AG04449 (cell line): ENCODE results near the gene RP2.

Experiments used
- CTCF ChIA-PET: fragments of 350-600 bp; formaldehyde crosslinking; extraction: SDS; loops from one replicate; lab custom pipeline; 2021; ENCODE audit warnings: antibody characterized with exemption; lab: Yijun Ruan, JAX
- POLR2A ChIA-PET: fragments of 400-600, 350-600 bp; formaldehyde crosslinking; extraction: SDS; loops from one replicate; lab custom pipeline; 2020; ENCODE audit warnings: antibody characterized with exemption, inconsistent platforms; lab: Yijun Ruan, JAX
- DNase-seq: peaks from one replicate; pipeline ENCODE4 v3.0.0-alpha.2; 2010; ENCODE audit warnings: low read depth, low spot score
- H3K4me3 ChIP-seq: 2 replicates; pipeline ENCODE4 v1.5.1; 2011; ENCODE audit warnings: low read depth, mild to moderate bottlenecking, control low read depth, low read length
- TF ChIP-seq, protein P1 (sequence below): IDR thresholded peaks from one replicate; pipeline ENCODE4 v1.5.1; 2011; ENCODE audit warnings: mild to moderate bottlenecking, moderate library complexity, low read length, control low read depth, inconsistent platforms; ENCODE audit not compliant: insufficient read depth; ENCODE audit errors: missing control alignments

The RP2 gene

DNA sequence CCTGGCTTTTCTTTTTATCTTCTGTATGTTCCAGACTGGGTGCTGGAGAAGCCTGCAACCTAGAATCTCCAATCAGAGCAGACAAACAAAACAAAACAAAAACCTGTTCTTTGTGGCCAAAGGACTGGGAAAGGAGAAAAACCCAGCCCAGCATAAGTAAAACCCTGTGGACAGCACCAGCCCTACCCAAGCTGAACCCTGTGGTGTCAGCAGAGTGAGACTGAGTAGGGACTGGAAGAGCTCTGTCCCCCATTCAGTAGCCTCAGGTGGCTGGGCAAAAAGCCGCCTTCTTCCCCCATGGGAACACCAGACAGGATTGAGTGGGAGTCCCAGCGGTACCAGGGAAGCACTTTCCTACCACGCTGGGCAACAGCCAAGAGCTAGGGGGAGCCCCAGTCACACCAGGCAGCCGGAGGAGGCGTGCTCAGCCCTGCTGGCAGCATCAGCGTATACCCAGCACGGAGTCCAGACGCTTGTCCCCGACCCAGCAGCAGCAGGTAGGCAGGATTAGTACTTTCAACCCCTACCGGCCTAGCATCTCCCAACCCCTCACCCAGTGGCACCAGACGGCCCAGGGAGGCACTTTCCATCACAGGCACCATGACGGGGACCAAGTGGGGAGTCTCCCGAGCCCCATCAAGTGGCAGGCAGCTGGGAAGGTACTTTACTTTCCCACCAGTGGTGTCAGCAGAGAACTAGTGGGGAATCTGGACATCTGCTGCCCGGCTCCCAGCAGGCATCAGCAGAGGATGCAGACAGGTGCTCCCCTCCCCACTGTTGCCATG is 66.8 kb downstream of the RP2 start:
- no peak for DNase-seq
- TF ChIP-seq, protein P1, sequence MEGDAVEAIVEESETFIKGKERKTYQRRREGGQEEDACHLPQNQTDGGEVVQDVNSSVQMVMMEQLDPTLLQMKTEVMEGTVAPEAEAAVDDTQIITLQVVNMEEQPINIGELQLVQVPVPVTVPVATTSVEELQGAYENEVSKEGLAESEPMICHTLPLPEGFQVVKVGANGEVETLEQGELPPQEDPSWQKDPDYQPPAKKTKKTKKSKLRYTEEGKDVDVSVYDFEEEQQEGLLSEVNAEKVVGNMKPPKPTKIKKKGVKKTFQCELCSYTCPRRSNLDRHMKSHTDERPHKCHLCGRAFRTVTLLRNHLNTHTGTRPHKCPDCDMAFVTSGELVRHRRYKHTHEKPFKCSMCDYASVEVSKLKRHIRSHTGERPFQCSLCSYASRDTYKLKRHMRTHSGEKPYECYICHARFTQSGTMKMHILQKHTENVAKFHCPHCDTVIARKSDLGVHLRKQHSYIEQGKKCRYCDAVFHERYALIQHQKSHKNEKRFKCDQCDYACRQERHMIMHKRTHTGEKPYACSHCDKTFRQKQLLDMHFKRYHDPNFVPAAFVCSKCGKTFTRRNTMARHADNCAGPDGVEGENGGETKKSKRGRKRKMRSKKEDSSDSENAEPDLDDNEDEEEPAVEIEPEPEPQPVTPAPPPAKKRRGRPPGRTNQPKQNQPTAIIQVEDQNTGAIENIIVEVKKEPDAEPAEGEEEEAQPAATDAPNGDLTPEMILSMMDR: peak; percentile 83
- peak overlapping the region; percentile 69 for H3K4me3 ChIP-seq
- POLR2A ChIA-PET: no interaction called here
- CTCF ChIA-PET: interaction anchor here (0.7 to 3.3 kb wide), 31 partner anchors 9 to 191 kb away, joined by 3 to 32 read pairs (median 5); partner anchors contain the start of gene JADE3

DNA sequence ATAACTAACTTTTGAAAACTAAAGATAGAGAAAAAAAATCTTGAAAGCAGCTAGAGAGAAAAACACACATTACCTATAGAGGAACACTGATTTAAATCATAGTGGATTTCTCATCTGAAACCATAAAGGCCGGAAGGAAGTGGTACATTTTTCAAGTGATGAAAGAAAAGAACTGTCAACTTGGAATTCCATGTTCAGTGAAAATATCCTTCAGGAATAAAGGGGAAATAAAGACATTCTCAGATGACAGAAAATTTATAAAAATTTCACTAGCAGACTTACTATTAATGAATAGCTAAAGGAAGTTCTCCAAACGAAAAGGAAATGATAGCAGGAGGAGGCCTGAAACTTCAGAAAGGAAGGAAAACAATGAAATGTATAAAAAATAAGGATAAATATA is 67.8 kb downstream of the RP2 start:
- TF ChIP-seq, protein P1: no peak
- DNase-seq: no peak
- no peak overlapping the region for H3K4me3 ChIP-seq
- ChIA-PET POLR2A (no interaction called here), CTCF (interaction anchor here (0.9 to 3.3 kb wide), 12 partner anchors 9 to 188 kb away, joined by 3 to 32 read pairs (median 6); partner anchors contain the start of gene JADE3)

DNA sequence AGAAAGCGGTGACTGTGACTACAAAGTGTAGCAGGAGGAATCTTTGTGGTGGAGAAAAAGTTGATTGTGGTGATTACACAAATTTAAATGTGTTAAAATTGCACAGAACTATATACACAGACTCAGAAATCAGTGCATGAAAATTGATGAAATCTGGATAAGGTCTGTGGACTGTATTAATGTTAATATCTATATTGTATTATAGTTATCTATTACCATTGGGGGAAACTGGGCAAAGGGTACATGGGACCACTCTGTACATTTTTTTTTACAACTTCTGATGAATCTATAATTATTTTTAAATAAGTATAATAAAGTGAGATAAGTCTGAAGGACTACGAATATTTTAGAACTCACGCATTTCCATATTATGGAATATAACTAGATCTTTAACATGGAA is 73.6 kb downstream of the RP2 start:
- TF ChIP-seq, protein P1: no peak
- ChIA-PET CTCF (no interaction called here), POLR2A (no interaction called here)
- H3K4me3 ChIP-seq: no peak overlapping the region
- DNase-seq: no peak

DNA sequence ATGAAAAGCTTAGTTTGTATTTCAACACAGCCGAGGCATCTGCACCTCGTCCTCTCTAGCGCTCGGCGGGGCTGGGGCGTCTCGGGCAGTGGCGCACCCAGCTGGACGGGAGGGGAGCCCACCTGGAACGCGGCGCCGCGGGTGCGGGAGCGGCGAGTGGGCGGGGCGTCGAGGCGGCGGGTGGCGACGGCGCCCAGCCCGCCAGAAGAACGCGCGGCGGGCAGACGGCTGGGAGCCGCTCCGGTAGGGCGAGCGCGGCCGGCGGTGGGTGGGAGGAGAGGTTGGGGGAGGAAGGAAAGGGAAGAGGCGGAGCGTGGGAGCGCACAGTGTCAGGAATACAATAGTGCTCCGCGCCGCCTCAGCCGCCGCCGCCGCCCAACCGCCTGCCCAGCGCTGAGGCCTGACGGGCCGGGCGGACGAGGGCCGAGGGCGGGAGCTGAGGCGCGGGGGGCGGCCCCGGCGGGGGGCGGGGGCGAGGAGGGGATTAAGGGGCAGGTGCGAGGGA is 75.3 kb downstream of the RP2 start, which contains the start of gene JADE3:
Gene JADE3, plus strand, starts transcription at position 324 of the 505 bp plus-strand sequence. CDS start 72,474 bp downstream, outside the sequence.
- TF ChIP-seq, protein P1: no peak
- H3K4me3 ChIP-seq: peak within 1 kb of the TSS; percentile 64
- DNase-seq: no peak
- CTCF ChIA-PET: interaction anchor here (0.7 to 5.5 kb wide), 8 partner anchors 9 to 118 kb away, joined by 3 to 32 read pairs (median 6); no protein-coding TSS in a partner anchor
- POLR2A ChIA-PET: no interaction called here

DNA sequence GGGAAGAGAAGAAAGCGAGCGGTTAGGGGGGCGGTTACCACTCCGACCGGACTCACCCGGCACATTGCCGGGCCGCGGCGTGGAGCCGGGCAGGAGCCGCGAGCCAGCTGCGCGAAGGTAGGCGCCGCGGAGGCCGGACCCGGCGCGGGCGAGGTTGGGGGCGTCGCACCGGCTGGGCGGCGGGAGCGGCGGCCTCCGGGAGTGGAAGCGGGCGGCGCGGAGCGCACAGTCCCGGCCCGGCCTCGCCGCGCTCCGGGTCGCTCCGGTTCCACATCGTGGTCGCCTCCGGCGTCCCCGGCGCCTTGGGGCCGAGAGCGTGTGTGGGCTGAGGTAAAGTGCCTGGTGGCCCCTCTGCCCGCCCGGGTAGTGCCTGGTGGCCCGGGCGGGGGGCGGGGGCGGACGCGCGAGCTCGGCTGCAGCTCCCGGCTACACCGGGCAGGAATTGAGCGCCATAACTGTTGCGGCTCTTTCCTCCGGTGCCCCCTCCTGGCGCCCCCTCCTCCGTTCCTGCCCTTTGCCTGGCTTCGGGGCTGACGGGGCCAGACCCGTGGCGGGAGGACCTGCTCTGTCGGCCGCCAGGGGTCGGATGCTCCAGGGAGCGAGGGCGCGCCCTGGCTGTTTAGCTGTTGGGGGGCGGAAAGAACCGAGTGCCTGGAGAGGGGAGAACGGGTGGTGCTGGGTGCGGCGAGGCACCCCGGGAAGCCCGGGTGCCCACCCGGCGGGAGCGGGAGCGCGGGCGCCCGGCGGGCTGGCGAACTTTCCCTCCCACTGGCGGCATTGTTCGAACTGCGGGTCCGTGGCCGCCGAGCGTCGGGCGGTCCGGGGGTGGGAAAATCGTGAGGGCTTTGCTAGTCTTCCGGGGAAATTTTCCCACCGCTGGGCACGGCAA is 76.0 kb downstream of the RP2 start:
- no peak for DNase-seq
- TF ChIP-seq, protein P1: peak; percentile 73
- POLR2A ChIA-PET: no interaction called here
- CTCF ChIA-PET: interaction anchor here (0.7 to 5.5 kb wide), 14 partner anchors 9 to 181 kb away, joined by 3 to 32 read pairs (median 5); no protein-coding TSS in a partner anchor
- H3K4me3 ChIP-seq: peak overlapping the region; percentile 64
